A549 treated with DMSO at 1 μM for 4 hours (cell line): ENCODE data around the gene TP53TG3. TPM values are rescaled to one million over a fixed set of nuclear protein-coding genes. Genes with fewer than 3 reads are reported as not detected.

Experiments used
- total RNA-seq: library from RNA; stranded (reverse); fragments of 200-300 nt; extraction: Qiagen RNA extraction; gene quantifications from 5 replicates; pipeline ENCODE4 v1.2.3, GENCODE V29; 2022; ENCODE audit warnings: low read depth

TP53TG3 gene
- total RNA-seq: 0.17 to 1.1 TPM (median 0.42 TPM) in 4 of 5 replicates, not detected in the other

GRCh38 chr16:32676065-32676464 lies at the start of gene TP53TG3:
TP53TG3 (minus strand) TSS chr16:32676165; CDS start chr16:32676097, 68 bp downstream.

